DOHH2 (cell line): Measurements from ENCODE around the gene ABAT.

ENCODE experiments used
- H3F3A ChIP-seq: fragments of 200-600 bp; sonication (generic), shearing (Covaris generic); 2 replicates; pipeline ENCODE4 v1.6.0; 2016; ENCODE audit warnings: antibody characterized with exemption, mild to moderate bottlenecking; ENCODE audit not compliant: control insufficient read depth, insufficient read depth
- H3K27ac ChIP-seq: fragments of 200-600 bp; sonication (generic); 2 replicates; pipeline ENCODE4 v1.5.1; 2014; ENCODE audit warnings: low read depth, mild to moderate bottlenecking, low read length, moderate library complexity
- H3K27me3 ChIP-seq: fragments of 200-600 bp; sonication (generic); 2 replicates; pipeline ENCODE4 v1.6.1; 2014; ENCODE audit warnings: mild to moderate bottlenecking, low read length, mixed read lengths; ENCODE audit not compliant: control insufficient read depth
- H3K36me3 ChIP-seq: fragments of 200-600 bp; sonication (generic); 2 replicates; pipeline ENCODE4 v1.6.1; 2014; ENCODE audit warnings: mild to moderate bottlenecking, low read length, moderate library complexity, mixed read lengths; ENCODE audit not compliant: control insufficient read depth
- H3K4me1 ChIP-seq: fragments of 200-600 bp; sonication (generic); 2 replicates; pipeline ENCODE4 v1.6.1; 2014; ENCODE audit warnings: mild to moderate bottlenecking, low read length, mixed read lengths; ENCODE audit not compliant: control insufficient read depth
- H3K4me2 ChIP-seq: fragments of 200-600 bp; sonication (generic); 2 replicates; pipeline ENCODE4 v1.6.0; 2014; ENCODE audit warnings: mild to moderate bottlenecking, low read length, moderate library complexity
- H3K4me3 ChIP-seq: fragments of 200-600 bp; sonication (generic); 2 replicates; pipeline ENCODE4 v1.5.1; 2014; ENCODE audit warnings: mild to moderate bottlenecking, low read length, mixed read lengths
- H3K79me2 ChIP-seq: fragments of 200-600 bp; sonication (generic); 2 replicates; pipeline ENCODE4 v1.6.1; 2014; ENCODE audit warnings: mild to moderate bottlenecking, low read length, mixed read lengths; ENCODE audit not compliant: control insufficient read depth
- H3K9me2 ChIP-seq: fragments of 200-600 bp; sonication (generic); replicated peaks from 2 replicates; pipeline ENCODE4 v1.6.1; 2014; ENCODE audit warnings: mild to moderate bottlenecking, low read length, mixed read lengths; ENCODE audit not compliant: control insufficient read depth
- H3K9me3 ChIP-seq: fragments of 200-600 bp; sonication (generic); 2 replicates; pipeline ENCODE4 v1.6.1; 2014; ENCODE audit warnings: antibody characterized with exemption, low read length, mixed read lengths; ENCODE audit not compliant: control insufficient read depth, insufficient read depth
- H4K20me1 ChIP-seq: fragments of 200-600 bp; sonication (generic); 2 replicates; pipeline ENCODE4 v1.6.0; 2014; ENCODE audit warnings: low read depth, mild to moderate bottlenecking, antibody characterized with exemption, low read length, moderate library complexity; ENCODE audit not compliant: control insufficient read depth, insufficient read depth
- EZH2phosphoT487 ChIP-seq: fragments of 200-600 bp; sonication (generic); IDR thresholded peaks from 2 replicates; pipeline ENCODE4 v1.6.1; 2017; ENCODE audit warnings: borderline replicate concordance, mild to moderate bottlenecking, antibody characterized with exemption, low read length, moderate library complexity, mixed read lengths
- TF ChIP-seq, protein P1 (sequence below): fragments of 200-600 bp; sonication (generic); IDR thresholded peaks from one replicate; pipeline ENCODE4 v1.5.1; 2014; ENCODE audit warnings: antibody characterized with exemption, mild to moderate bottlenecking, low read depth, low read length; ENCODE audit not compliant: poor library complexity, severe bottlenecking

Gene ABAT

DNA sequence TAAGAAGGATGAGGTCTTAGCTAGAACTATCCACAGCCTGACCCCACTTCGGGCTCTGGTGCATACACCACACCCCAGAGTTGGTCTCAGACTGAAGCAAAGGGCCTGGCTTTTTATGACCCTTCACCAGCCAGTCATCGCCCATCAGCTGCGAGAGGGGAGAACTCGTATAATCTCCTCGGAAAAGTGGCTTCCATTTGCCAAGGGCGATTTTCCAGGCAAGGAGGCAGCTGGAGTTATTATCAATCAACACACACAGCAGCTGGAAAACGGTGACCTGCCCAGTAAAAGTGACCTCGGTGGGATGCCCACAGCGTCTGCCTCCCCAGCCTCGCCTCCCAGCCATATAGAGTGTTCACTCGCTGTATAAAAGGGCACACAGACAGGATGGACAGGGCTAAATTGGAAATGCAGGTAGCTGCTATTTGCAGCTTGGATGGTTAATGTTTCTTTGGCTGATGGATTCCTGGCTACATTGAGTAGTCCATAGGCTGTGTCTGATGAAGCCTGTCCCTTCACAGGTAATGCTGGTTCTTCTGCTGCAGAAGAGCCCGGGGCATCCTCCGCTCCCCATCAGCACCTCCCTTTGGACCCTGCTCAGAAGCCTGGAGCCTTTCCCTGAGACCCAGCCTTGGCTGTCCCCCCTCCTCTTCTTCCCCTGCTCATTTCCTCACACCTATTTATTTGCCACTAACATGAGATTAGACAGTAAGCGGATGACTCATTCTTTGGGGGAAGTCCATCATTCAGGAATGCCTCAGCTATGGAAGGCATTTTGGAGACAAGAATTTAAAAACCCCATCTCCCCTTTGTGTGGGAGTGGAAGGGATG is 77.3 kb downstream of the ABAT start:
- Histone ChIP-seq H3K4me2 (no peak overlapping the region), H3K9me2 (no peaks in the 10 kb centered on the region), H3F3A (no peaks in the 10 kb centered on the region), H3K9me3 (no peaks in the 10 kb centered on the region), H3K4me3 (no peak overlapping the region), H3K79me2 (no peaks in the 10 kb centered on the region), H3K4me1 (no peaks in the 10 kb centered on the region), H3K27ac (no peak overlapping the region), H3K27me3 (no peaks in the 10 kb centered on the region), H4K20me1 (no peaks in the 10 kb centered on the region), H3K36me3 (no peaks in the 10 kb centered on the region)
- no peak for TF ChIP-seq EZH2phosphoT487
- TF ChIP-seq, protein P1, sequence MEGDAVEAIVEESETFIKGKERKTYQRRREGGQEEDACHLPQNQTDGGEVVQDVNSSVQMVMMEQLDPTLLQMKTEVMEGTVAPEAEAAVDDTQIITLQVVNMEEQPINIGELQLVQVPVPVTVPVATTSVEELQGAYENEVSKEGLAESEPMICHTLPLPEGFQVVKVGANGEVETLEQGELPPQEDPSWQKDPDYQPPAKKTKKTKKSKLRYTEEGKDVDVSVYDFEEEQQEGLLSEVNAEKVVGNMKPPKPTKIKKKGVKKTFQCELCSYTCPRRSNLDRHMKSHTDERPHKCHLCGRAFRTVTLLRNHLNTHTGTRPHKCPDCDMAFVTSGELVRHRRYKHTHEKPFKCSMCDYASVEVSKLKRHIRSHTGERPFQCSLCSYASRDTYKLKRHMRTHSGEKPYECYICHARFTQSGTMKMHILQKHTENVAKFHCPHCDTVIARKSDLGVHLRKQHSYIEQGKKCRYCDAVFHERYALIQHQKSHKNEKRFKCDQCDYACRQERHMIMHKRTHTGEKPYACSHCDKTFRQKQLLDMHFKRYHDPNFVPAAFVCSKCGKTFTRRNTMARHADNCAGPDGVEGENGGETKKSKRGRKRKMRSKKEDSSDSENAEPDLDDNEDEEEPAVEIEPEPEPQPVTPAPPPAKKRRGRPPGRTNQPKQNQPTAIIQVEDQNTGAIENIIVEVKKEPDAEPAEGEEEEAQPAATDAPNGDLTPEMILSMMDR: no peak

DNA sequence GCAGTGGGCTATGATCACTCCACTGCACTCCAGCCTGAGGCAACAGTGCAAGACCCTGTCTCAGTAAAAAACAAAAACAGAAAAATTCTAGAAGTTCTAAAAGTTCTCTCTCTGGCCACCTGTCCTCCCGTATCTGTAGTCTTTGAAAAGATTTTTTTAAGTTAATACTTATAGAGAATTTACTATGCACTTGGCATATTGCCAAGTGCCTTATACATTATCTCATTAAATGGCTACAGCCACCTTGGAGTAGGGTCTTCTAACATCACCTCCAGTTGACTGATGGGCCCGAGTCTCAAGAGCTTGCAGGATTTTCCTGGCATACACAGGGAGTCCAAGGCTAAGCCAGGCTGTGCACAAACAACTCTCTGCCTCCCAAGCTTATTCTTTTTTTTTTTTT is 78.3 kb downstream of the ABAT start:
- no peaks in the 10 kb centered on the region for H3K79me2 ChIP-seq
- no peaks in the 10 kb centered on the region for H3K9me2 ChIP-seq
- no peaks in the 10 kb centered on the region for H3K36me3 ChIP-seq
- no peak for TF ChIP-seq EZH2phosphoT487
- TF ChIP-seq, protein P1: no peak
- no peaks in the 10 kb centered on the region for H3K4me1 ChIP-seq
- no peak overlapping the region for H3K4me3 ChIP-seq
- no peaks in the 10 kb centered on the region for H4K20me1 ChIP-seq
- H3K9me3 ChIP-seq: no peaks in the 10 kb centered on the region
- no peak overlapping the region for H3K4me2 ChIP-seq
- no peaks in the 10 kb centered on the region for H3F3A ChIP-seq
- H3K27me3 ChIP-seq: no peaks in the 10 kb centered on the region
- no peak overlapping the region for H3K27ac ChIP-seq

DNA sequence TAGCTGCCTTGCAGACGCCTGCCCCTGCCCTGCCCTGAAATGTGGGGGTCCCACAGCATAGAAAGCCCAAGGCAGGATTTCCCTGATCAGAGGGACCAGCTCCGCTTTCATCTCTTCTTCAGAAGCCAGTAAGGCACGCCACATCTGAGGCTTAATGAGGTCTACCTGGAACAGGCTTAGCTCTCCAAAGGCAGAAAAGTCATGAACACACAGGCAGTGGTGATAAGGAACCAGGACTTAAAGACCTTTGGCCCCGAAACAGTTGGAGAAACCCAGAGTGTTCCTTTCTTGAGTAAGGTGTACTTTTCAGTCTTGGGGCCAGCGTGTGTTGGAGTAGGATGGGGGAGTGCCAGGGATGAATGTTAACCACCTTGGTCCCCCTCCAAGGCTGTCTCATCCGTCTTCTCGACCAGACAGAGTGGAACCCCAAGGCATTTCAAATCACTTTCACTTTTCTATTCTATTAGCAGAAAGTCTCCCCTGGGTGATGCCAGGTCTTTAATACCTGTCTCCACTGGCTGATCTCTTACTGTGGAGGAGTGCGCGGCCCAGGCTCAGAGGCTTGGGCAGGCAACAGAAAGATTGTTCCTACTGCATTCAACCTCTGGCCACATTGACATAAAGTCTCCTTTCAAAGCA is 79.1 kb downstream of the ABAT start:
- Histone ChIP-seq H3K79me2 (no peaks in the 10 kb centered on the region), H3F3A (no peaks in the 10 kb centered on the region), H3K9me3 (no peaks in the 10 kb centered on the region), H3K36me3 (no peaks in the 10 kb centered on the region), H3K4me2 (no peak overlapping the region), H3K27ac (no peak overlapping the region), H3K9me2 (no peaks in the 10 kb centered on the region), H4K20me1 (no peaks in the 10 kb centered on the region), H3K4me3 (no peak overlapping the region), H3K4me1 (no peaks in the 10 kb centered on the region), H3K27me3 (no peaks in the 10 kb centered on the region)
- TF ChIP-seq EZH2phosphoT487: no peak

DNA sequence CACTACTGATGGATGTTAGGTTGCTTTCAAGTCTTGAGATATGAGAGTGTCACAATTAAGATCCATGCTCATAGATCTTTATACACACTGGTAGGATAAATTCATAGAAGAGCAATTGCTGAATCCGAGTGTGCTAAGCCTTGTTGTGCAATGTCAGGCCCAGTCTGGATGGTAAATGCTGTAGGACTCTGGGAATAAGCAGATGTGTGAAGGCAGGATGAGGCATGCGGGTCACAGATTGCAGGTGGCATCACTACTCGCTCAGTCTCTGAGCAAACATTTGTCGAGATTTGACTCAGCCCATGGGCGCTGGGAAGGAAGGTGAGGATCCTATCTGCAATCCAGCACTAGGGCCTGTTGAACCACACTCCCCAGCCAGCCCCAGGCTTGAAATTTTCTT is 82.3 kb downstream of the ABAT start:
- Histone ChIP-seq H3K4me3 (no peak overlapping the region), H3K4me1 (no peaks in the 10 kb centered on the region), H3K79me2 (no peaks in the 10 kb centered on the region), H3K27me3 (no peaks in the 10 kb centered on the region), H3K4me2 (no peak overlapping the region), H3K9me3 (no peaks in the 10 kb centered on the region), H3F3A (no peaks in the 10 kb centered on the region), H3K9me2 (no peaks in the 10 kb centered on the region), H4K20me1 (no peaks in the 10 kb centered on the region), H3K27ac (no peak overlapping the region), H3K36me3 (no peaks in the 10 kb centered on the region)
- TF ChIP-seq, protein P1: no peak
- TF ChIP-seq EZH2phosphoT487: no peak
